HG02852 (cell line): ENCODE results near the gene MAEA.

ENCODE experiments used
- ATAC-seq: cut with Tn5 transposase; IDR thresholded peaks from one replicate; pipeline ENCODE4 v1.9.1; 2021; ENCODE audit warnings: mild to moderate bottlenecking, moderate library complexity; ENCODE audit not compliant: unreplicated experiment

Gene MAEA

DNA sequence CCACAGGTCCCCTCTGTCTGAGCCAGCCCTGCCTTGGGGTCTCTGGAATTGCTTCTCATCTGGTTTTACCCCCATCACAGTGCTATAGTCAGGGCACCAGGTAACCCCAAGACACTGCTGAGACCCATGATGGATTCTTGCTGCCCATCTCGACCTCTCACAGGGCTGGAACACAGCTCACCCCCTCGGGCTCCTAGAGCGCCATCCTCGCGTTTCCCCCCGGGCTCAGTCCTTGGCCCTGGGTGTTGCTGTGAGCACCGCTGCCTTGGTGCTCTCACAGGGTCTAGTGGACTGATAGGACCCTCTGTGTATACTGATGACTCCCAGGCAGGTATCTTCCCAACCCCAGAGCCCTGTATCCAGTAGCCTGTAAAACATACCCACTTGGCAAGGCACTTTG is 8.8 kb downstream of the MAEA start:
- no peak for ATAC-seq

DNA sequence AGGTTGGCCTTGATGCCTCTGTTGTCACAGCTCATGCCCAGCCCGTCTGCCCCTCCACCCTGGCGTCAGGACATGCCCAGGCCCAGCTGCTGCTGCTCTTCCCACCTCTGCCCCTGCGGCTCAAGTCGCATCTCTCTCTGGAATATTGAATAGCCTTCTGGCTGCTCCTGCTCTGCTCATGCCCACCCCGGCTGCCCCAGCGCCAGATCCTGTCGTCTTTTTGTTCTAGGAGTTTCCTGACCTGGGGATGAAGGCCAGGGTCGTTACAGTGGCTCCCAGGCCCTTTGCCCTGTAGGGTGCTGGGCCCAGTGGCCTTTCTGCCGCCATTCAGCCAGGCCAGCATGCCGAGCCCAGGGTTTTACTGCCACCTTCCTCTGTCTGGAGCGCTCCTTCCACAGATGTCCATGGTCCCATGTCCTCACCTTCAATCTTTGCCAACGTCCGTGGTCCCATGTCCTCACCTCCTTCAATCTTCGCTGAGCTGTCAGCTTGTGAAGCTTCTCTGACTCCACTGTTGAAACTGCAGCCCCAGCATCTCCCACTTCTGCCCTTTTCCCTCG is 9.7 kb downstream of the MAEA start:
- ATAC-seq = no peak

DNA sequence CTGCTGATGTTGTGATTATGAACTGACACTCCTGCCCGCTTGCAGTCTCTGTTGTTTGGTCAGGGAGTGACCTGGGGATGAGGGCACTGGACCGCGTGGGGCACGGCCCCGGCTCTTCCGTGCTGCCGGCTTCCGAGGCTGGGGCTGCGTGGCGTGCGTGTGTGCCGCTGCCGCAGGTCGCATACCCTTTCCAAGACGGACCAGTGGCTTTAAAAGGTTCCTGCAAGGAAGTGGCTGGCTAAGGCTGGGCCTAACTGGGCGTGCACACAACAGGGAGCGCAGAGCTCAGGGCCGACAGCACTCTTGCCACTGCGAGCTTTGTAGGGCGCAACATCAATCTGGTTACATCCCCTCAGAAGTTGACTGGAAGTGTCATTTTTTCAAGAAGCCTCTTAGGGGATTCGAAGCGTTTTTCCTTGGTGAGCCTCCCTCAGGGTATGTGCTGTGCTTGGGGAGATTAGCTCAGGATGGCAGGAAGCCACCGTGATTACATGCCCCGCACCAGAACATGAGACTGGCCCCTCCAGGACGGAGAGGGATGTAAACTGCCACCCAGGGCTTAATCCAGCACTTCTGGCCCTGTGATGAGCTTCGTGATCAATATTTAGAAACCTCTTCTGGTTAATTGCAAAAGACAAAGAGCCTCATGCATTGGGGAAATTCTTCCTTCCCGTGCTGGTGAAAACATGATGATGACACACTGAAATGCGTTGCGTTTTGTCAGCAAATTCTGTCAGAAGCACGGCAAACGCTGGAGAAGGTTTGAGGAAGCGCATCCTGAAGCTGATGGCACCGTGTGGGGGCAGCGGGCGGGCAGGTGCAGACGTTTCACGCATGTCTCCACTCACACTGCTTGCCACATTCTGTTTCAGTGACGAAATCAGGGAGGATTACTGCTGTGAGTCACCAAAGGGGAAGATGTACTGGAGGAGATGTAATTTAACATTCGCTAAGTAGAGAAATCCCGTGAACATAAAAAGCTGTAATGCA is 11.1 kb downstream of the MAEA start:
- no peak for ATAC-seq

DNA sequence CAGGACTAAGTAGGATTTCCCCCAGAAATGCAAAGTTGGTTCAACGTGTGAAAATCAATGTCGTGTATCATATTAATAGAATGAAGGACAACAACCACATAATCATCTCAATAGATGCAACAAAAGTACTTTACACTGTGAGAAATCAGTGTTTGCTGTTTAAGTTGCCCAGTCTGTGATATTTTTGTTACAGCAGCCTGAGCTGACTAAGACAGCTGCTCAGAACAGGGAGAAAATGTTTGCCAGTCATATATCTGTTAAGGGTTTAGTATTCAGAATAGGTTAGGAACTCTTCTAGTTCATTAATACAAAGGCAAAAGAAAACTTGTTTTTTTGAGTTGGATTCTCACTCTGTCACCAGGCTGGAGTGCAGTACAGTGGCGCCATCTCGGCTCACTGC is 12.5 kb downstream of the MAEA start:
- no peak for ATAC-seq

DNA sequence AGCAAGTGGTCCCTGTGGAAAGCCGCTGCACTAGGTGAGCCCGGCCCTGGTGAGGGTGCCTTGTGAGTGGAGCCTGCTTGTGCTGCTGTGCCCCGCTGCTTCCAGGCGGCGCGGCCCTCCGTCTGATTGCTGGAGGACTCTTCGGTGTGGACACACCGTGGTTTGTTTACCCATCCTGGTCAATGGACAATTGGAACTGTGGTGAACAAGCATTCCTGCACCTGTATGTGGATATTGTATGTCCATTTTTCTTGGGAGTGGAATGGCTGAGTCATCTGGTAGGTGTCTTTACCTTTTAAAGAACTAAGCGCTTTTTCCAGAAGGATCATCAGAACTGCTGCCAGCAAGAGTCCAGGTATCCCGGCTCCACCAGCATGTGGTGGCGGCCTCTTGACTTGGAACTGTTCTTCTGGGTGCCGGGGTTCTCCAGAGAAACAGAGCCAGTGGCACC is 15.6 kb downstream of the MAEA start:
- ATAC-seq = no peak

DNA sequence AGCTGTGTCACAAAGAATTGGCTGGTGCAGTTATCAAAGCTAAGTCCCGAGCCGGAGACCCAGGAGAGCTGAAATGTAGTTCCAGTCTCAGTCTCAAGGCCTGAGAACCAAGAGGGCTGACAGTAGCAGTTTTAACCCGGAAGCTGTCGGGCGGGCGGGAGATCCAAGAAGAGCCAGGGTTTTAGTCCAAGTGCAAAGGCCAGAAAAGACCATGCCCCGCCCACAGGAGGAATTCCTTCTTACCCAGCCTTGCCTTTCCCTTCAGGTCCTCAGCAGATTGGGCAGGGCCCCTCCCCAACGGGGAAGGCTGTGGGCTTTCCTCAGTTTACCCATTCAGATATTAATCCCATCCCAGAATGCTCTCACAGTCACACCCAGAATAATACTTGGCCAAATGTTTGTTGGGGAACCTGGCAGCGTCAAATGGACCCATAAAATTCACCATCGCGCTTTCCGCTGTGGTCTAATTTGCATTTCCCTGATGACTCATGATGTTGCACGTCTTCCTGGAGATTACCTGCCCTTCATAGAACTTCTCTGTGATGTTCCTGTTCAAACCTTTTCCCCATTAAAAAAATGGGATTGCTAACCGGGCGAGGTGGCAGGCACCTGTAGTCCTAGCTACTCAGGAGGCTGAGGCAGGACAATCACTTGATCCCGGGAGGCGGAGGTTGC is 16.2 kb downstream of the MAEA start:
- no peak for ATAC-seq

DNA sequence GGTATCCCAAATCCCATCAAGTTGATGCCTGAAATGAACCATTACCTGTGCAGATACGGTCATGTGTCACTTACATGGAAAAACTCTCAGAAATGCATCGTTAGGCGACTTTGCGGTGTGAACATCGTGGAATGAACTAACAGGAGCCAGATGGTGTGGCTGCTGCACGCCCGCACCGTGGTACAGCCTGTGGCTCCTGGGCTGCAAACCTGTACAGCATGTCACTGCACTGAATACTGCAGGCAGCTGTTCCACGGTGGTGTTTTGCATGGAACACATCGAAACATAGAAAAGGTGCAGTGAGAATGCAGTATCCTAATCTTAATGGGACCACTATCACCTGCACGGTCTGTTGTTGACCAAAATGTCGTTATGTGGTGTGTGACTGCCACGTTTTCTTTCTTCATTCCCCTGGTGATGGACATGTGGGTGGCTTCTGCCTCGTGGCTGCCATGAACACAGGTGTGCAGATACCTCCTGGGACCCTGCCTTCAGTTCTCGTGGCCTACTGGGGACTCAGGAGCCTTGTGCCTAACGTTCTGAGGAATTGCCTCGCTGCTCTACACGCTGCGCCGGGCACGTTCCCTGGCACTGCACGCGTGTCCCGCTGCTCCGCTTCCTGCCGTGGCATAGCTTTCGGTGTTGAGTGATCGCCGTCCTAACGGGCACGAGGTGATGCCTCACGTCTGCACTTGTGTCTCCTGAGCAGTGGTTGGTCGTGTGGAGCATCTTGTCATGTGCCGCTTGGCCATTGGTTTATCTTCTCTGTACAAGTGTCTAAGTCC is 18.5 kb downstream of the MAEA start:
- ATAC-seq = no peak

DNA sequence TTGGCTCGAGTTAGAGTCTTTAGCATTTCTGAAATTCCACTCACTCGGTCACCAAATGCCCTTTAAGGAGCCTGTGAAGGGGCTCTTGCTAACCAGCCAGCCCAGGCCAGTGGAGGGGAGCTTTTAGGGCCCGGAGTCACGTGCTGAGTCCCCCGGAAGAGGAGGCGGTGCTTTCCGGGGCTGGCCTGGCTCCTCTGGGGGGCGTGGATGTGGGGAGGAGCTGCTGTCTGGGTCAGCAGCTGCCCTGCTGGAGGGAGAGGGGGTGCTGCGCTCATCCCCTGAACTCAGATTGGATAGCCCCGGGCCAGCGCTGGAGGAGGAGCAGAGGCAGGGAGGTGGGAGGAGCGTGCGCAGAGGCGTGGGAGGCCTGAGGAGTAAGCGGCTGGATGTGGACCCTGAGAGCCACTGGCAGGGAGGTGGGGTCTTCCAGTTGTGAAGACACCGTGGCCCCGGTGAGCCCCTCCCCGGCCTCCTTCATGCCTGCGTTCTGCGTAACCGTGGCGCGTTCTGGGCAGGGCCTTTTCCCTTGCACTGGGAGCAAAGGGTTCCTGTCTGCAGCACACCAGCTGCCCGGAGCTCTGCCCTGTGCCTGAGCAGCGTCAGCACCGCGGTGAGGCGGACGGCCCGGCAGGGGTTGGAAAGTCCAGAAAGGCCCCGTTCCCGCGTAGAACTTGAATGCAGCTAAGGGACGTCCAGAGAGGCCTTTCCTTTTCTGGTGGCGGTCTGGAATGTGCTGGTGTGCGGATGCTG is 19.7 kb downstream of the MAEA start:
- ATAC-seq = peak; percentile 74

DNA sequence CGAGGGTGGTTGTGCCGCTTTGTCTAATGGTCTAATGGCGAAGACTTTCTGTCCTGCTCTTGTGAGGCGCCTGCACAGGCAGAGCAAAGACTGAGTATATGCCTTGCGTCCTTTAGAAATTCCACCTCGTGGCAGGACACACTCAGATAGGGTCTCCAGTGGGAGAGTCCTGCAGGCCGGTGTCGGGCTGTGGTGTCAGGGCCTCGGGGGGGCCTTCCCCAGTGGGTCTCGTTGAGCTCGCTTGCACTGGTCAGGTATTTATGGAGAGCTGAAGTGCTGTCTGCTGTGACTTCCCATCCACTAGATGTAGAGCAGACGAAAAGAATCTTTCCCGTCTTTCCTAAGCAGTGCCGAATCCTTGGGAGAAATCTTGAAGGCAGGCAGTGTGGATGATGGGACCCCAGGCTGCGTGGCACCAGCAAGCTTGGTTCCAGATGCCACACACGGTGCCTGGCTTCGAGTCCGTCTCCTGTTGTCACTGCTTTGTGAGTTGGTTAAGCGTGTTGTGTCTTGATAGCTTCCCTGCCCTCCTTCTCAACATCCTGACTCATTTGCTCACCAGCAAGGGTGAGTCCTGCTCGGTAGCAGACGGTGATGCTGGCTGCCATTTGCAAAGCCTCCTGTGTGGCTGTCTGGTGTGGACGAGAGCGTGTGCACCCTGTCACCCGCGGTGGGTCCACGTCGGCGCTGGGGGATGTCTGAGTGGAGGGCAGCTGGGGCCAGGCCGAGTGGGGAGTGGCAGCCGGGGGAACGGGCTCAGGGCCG is 20.5 kb downstream of the MAEA start:
- no peak for ATAC-seq

DNA sequence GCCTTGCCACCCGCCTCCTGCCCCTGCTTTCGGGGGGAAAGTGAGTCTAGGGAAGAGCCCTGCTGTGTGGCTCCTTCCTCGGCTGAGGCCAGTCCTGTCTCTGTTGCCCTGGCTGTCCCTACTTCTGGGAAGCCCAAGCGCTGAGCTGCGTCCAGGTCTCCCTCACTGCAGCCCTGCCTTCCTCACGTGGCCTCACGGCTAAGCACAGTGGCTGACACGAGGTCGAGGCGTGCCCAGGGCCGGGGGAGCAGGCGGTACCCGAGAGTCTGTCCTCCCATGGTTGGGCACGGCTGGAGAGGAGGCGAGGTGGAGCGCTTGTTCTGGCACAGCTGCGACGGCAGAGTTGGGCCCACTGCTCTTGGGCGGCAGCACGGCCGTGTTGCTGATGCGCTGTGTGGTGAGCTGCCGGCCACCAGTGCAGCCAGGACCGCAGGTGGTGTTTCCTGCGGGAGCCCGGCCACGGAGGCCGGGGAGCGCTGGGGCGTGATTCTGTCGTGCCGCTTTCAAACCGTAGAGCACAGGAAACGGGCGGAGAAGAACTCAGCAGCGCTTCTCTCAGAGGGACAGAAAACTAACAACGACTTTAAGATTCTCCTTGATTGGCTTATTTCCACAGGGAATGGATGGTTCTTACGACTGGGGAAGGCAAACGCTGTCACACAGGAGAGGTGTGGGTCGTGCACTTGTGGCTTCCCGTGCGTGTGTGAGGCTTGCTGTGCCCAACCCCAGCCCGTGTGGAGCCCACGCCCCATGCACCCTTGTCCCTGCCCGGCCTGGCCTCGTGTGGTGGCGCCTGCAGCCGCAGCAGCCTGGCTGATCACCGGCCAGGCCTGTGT is 21.3 kb downstream of the MAEA start:
- no peak for ATAC-seq

DNA sequence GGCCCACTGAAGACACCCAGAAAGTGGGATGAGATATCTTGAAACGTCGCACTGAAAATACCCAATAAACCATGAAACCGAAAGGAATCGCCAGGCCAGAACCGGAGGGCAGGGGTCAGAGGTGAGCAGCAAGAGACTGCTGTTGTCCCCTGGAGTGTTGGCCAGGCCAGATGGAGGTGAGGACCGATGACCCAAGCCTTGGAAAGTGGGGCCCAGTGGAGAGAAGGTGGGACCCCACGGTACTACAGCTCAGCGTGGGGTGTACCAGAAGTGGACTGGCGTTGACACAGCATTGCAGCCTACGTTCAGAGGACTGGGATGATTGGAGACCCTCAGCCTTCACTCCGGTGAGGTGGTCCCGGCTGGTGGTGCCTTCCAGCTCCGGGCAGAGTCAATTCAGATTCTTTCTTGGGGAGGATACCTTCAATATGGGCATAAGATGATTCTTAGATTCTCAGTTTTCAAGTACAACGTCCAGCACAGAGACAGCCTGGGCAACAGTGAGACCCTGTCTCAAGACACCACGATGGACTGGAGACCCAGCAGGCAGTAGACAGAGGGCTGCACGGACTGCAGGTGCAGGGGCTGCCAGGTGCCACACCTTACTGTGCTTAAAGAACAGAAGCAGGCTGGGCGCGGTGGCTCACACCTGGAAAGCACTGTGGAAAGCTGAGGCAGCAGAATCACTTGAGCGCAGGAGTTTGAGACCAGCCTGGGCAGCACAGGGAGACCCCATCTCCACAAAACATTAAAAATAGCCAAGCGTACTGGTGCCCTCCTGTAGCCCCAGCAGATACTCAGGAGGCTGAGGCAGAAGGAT is 23.3 kb downstream of the MAEA start:
- no peak for ATAC-seq

DNA sequence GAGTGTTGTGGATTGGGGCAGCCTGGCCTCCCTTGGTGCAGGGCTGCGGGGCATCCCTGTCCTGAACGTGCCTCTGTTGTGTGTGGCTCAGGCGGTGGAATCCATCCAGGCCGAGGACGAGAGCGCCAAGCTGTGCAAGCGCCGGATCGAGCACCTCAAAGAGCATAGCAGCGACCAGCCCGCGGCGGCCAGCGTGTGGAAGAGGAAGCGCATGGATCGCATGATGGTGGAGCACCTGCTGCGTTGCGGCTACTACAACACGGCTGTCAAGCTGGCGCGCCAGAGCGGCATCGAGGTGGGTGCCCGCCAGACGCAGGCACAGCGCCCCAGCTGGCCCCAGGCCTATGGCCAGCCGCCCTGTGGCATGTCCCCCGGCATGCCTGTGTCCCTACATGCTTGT is 25.6 kb downstream of the MAEA start:
- ATAC-seq = no peak

DNA sequence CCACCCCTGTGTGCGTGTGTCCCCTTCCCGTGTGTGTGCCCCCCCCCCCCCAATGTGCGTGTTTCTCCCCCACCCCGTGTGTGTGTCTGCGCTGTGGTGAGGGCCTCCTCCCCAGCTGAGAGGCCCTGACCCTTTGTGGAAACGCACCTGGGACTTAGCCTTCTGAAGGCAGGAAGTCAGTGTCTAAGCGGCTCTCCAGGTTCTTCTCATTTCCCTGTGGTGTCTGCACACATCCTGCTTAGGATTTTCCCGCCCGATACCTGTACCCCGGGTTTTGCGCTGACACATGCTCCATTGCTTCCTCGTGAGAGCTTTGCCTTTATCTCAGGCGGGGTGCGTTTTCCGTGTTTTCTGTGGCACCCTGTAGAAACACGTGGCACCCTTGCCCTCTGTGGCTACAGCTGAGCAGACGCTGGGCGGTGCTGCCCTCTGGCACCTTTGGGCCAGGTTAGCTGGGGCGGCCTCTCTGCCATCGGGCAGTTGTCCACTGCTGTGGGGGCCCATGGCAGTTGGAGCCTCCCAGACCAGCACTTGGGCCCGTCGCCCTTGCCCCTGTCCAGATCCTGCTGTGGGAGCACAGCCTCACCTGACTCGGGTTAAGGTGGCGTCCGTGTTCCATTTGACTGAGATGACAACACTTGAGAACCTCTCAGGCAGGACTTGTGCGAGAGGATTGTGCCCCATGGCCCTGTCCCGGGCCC is 26.3 kb downstream of the MAEA start:
- ATAC-seq = no peak

DNA sequence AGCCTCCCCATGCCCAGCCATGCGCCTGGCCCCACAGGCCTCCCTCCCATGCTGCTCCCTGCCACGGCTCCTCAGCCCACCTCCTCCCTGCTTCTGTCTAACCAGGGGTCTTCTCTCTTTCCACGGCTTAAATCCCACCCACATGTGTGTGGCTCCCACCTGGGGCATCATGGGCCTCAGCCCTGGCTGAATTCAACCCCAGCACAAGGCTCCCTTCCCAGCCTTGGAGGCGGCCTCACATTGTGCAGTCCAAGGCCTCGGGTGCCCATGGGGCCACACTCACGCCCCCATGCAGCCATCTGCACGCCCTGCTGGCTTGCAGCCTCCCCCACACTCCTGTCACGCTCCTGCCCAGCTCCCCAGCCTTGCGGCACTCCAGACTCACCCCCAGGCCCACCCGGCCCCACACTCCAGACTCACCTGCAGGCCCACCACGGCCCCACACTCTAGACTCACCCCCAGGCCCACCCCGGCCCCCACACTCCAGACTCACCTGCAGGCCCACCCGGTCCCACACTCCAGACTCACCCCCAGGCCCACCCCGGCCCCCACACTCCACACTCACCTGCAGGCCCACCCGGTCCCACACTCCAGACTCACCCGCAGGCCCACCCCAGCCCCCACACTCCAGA is 27.0 kb downstream of the MAEA start:
- ATAC-seq = no peak

DNA sequence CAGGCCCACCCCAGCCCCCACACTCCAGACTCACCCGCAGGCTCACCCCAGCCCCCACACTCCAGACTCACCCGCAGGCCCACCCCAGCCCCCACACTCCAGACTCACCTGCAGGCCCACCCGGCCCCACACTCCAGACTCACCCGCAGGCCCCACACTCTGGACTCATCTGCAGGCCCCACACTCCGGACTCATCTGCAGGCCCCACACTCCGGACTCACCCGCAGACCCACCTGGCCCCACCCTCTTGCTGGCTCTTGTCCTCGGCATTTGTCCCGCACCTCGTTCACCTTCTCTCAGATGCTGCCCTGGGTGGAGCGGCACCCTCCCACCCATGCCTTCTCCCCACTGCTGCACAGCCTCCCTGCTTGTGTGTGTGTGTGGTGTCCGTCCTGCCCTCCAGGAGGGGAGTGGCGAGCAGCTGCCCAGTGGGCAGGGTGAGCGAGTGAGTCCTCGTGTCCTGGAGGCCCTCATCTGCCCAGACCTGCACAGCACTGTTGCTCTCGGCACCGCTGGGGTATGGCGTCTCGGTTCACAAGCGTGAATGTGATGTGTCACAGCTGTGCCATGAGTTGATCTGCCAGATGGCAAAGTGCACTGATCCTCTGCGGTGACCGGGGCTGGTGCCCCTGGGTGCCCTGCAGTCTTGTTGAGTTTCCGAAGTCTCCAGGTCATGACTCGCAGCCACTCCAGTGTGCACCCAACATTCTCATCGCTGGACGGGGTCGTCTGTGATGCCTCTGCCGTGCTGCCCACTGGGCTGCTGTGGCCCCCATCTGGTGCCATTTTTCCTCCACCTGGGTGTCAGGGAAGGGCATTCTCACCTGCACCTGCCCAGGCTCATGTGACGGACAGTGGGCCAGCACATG is 27.7 kb downstream of the MAEA start:
- ATAC-seq = no peak

DNA sequence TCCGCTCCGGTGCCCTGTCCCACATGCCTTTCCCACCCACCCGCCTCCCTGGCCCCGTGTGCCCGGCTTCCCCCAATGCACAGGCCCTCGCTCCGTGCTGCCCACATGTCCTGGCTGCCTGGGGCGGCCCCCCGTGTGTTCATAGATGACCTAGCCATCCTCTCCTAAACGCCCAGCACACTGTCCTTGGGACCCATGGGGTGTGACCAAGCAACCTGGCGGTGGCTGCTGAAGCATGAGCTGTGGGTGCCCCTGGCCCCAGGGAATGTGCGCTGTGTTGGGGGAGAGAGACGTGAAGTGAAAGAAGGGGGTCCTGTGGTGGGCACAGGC is 28.3 kb downstream of the MAEA start:
- ATAC-seq = no peak
